ENCODE measurements around the gene CCDC146.

GRCh38 chr7:77258014-77258413 is 135.6 kb downstream of the CCDC146 start:
- no peak for TF ChIP-seq CTCF (conservative IDR thresholded peaks at IDR 0.05; ENCODE audit: low read depth, low read length)
- TF ChIP-seq EZH2 (IDR thresholded peaks at IDR 0.05; ENCODE audit: low read length, unreplicated experiment) = no peak
